Motor neuron (in vitro differentiated cells): ENCODE measurements around the gene ALDOB. TPM values are rescaled to one million over a fixed set of nuclear protein-coding genes. Genes with fewer than 3 reads are reported as not detected.
A peak's percentile ranks its signal among the peaks of the same experiment; 100 is the strongest.
"Not testable (repeated sequence)": the region's sequence is repeated elsewhere in the genome, so short reads cannot be mapped to it uniquely, and the experiment has no call there.

ENCODE experiments used
- ATAC-seq, 8 experiments: fragments of 200-7000 bp; cut with Tn5 transposase; replicated peaks in 6 of 8; 2 replicates each; pipeline ENCODE4 v1.8.0; 2021; ENCODE audit warnings: mild to moderate bottlenecking in 8 of 8, moderate library complexity in 8 of 8
- H3K27ac ChIP-seq, 2 donors: fragments of 250-450 bp; sonication (Bioruptor Pico); 2 replicates each; pipeline ENCODE4 v1.9.0; 2021; ENCODE audit warnings: antibody characterized with exemption in 2 of 2, mild to moderate bottlenecking in 2 of 2, moderate library complexity in 1 of 2
- H3K4me1 ChIP-seq, 2 donors: fragments of 250-450 bp; sonication (Bioruptor Pico); replicated peaks in 1 of 2; 2 replicates each; pipeline ENCODE4 v1.6.1; 2021; ENCODE audit warnings: antibody characterized with exemption in 2 of 2, mild to moderate bottlenecking in 2 of 2, moderate library complexity in 1 of 2
- H3K4me3 ChIP-seq, 5 donors: fragments of 250-450 bp; sonication (Bioruptor Pico); 2 replicates each; pipeline ENCODE4 v1.9.0; 2021; ENCODE audit warnings: antibody characterized with exemption in 5 of 5, mild to moderate bottlenecking in 5 of 5, moderate library complexity in 4 of 5
- WGBS, 10 experiments: fragments of 450-650 bp; shearing (Covaris generic); methylation state at CpG; one replicate each; pipeline ENCODE4 v1.0.0; 2022; 5-methylcytosine and 5-hydroxymethylcytosine counted together
- in situ Hi-C, 9 experiments: fragments of 400-800 bp; cut with MboI; loops; one replicate each; pipeline ENCODE4 v1.15.0; 2021; ENCODE audit warnings: low sequenced_read_pairs in 9 of 9, low pct_unique_long_range_greater_than_20kb in 2 of 9; ENCODE audit not compliant: unreplicated experiment in 9 of 9
- total RNA-seq, 8 experiments: library from RNA; unstranded; fragments of 300-600 nt; gene quantifications; 2 replicates each; pipeline versions ENCODE4 v1.2.3 to v1.2.4, GENCODE V29; 2022

ALDOB gene
- total RNA-seq, 8 experiments from 2014 or later = 0.18 to 1.0 (median 0.46) TPM; not detected in 1

DNA sequence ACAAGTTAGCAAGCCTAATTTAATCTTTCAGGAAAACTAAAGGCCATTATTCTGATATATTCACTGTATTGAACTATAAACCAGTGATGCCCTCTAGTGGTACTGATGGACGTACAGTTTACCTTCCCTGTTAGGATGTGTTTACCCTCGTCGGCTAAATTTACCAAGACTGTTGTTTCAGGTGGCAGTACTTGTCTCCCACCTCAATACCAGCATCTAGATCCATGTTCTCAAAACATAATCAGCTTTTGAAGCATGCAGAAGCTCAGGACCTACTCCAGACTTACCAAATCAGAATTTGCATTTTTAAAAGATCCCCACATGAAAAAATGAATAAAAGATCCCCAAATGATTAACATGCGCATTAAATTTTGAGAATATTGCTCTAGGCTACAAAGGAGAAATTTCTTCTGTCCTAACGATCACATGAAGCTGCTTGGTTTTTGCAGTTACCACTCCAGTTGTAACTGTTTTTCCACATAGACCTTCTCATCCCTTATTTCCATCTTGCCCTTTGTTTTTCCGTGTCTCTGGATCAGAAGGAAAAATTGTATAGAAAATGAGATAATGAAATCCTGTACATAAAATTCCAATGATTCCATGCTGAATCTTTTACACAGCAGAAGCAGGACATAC, 47.6 kb downstream of the ALDOB start:
- 64 to 100% (median 86%) methylated on average over 1 to 6 of the region's 6 CpGs for WGBS, 10 experiments
- peak in 3 of 8 experiments; percentile 56 to 78 (median 59) for ATAC-seq
- in situ Hi-C loops = no loop called here

DNA sequence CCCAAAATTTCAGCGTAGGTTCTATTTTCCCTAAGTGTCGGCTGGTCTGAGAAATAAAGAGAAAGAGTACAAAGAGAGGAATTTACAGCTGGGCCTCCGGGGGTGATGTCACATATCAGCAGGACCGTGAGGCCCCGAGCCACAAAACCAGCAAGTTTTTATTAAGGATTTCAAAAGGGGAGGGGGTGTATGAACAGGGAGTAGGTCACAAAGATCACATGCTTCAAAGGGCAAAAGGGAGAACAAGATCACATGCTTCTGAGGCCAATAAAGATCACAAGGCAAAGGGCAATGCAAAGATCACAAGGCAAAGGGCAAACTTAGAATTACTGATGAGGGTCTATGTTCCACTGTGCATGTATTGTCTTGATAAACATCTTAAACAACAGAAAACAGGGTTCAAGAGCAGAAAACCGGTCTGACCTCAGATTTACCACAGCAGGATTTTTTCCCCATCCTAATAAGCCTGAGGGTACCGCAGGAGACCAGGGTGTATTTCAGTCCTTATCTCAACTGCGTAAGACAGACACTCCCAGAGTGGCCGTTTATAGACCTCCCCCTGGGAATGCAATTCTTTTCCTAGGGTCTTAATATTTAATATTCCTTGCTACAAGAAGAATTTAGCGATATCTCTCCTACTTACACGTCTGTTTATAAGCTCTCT, 50.6 kb downstream of the ALDOB start, which contains the start of gene BAAT:
Gene BAAT, minus strand, starts transcription at position 134 of the 664 bp plus-strand sequence. CDS start 13,602 bp downstream, outside the sequence.
- ATAC-seq, H3K4me1 ChIP-seq, in situ Hi-C loops, H3K4me3 ChIP-seq, H3K27ac ChIP-seq: not testable (repeated sequence)
- 75 to 94% (median 90%) methylated on average over 4 to 10 of the region's 11 CpGs for WGBS, 10 experiments

More for the DNA sequence above, 47.6 kb downstream of the ALDOB start:
- Histone ChIP-seq H3K4me1 (no peaks in the 10 kb centered on the region), H3K27ac (no peak overlapping the region), H3K4me3 (no peak overlapping the region)

DNA sequence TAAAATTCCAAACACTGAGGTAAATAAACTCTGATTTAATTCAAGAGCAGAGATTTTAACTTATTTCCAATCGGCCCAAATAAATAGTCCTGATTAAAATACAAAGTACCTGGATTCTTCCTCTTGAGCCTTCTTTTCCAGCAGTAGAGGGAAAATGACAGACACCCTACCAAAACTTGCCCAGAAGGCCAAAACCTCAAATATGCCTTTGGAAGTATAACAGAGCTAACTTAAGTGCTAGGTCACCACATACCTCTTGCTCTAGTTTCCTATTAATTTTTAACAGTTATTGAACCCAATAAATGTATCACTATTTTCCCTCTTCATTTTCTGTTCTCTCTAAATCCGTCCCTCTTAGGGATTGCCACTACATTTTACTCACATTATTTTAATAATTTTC, 52.2 kb downstream of the ALDOB start:
- H3K4me3 ChIP-seq = no peak overlapping the region
- in situ Hi-C loops = no loop called here
- no peaks in the 10 kb centered on the region for H3K4me1 ChIP-seq
- H3K27ac ChIP-seq = no peak overlapping the region
- WGBS, 10 experiments = 83 to 100% (median 94%) methylated on average over 1 to 2 of the region's 2 CpGs; no CpG with 5 or more reads in 1 of the 10 experiments
- ATAC-seq = no peak

DNA sequence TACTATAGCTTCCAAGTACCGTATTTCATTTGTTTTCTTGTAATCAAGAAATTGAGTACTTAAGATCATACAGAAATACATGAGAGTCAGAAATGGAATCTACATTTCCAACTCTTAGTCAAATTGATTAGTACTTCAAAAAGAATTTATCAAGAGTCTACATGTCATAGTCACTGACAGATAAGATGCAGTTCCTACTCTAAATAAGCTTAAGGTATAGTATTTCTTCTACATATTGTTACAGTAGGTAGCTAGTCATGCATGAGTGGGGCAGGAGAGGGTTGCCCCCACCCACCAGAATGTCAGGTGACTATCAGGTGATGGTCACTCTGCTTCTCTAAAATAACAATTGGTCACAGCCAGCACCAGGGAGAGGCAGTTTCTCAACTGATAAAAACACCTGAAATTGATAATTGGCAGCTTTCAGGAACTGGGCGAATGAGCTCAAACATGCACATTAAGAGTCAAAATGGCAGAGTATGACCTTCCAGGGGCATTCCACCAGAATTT, 53.7 kb downstream of the ALDOB start:
- ATAC-seq = no peak
- Histone ChIP-seq H3K4me1 (no peaks in the 10 kb centered on the region), H3K4me3 (no peak overlapping the region), H3K27ac (no peak overlapping the region)
- 78 to 100% (median 94%) methylated on average over 1 to 2 of the region's 2 CpGs for WGBS, 10 experiments
- in situ Hi-C loops = no loop called here

DNA sequence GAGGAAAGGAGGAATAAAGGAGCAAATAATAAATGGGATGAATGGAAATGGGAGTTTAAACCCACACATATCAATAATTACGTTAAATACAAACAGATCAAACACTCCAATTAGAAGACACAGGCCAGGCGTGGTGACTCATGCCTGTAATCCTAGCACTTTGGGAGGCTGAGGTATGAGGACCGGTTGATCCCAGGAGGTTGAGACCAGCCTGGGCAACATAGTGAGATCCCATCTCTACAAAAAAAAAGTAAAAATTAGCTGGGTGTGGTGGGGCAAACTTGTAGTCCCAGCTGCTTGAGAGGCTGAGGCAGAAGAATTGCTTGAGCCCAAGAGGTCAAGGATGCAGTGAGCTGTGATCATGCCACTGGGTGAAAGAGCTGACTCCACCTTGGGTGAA, 54.5 kb downstream of the ALDOB start:
- in situ Hi-C loops = no loop called here
- ATAC-seq = no peak
- no peak overlapping the region for H3K27ac ChIP-seq

DNA sequence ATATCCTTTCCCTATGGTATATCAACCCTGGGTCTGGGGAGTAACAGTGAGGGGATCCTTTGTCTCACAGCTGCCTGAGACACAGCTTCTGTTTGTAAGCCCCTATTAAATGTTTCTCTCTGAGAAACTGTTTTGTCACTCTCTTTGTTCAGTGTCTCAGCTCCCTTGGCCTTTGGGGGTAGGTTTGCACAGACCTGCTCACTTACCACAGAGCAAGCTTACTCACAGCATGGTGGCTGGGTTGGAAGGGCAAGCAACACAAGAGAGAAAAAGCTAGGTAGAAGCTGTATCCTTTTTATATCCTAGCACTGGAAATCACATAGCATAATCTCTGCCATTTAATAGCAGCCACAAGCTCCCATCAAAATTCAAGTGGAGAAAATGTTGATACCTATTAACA, 55.3 kb downstream of the ALDOB start:
- Histone ChIP-seq H3K4me1 (no peaks in the 10 kb centered on the region), H3K27ac (no peak overlapping the region), H3K4me3 (no peak overlapping the region)
- in situ Hi-C loops = no loop called here
- ATAC-seq = no peak

More for the DNA sequence above, 54.5 kb downstream of the ALDOB start:
- no peak overlapping the region for H3K4me3 ChIP-seq
- no peaks in the 10 kb centered on the region for H3K4me1 ChIP-seq
- 64 to 100% (median 96%) methylated on average over 1 to 3 of the region's 3 CpGs; no CpG with 5 or more reads in 4 of the 10 experiments for WGBS, 10 experiments

DNA sequence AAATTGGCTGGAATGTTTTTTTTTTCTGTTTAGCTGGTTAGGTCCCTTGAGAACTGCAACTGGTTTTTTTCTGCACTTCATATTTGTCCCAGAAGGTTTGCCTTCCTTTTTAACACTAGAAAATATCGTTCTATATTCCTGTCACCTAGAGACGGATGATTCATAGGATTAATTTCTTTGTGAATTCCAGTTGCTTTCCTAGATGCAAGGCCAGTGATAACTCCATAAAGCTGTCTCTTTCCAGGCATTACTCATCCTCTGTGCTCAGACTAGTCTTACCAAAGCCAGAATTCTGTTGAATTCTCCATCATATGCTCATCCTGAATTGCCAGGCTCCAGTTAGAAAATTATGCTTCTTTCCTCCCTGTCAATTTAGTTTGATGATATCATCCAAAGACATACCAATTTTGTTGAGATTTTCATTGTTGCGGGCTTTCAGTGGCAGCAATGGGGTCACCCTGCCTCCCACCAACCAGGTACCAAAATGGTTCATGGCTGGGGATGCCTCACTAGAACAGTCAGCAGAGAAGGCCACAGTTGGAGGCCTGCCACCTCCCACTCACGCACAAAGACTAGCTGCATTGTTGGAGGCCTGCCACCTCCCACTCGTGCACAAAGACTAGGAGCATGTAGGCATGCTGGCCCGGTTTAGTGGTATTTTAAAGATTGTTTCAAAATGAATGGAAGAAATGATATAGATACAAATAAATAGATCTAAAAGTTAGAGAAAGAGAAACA, 59.3 kb downstream of the ALDOB start:
- WGBS, 10 experiments = 20 to 88% (median 66%) methylated on average over 1 to 5 of the region's 6 CpGs
- H3K27ac ChIP-seq = no peak overlapping the region
- peak in 5 of 8 experiments; percentile 90 to 97 (median 95) for ATAC-seq
- H3K4me3 ChIP-seq = no peak overlapping the region
- H3K4me1 ChIP-seq = no peaks in the 10 kb centered on the region
- in situ Hi-C loops = no loop called here

DNA sequence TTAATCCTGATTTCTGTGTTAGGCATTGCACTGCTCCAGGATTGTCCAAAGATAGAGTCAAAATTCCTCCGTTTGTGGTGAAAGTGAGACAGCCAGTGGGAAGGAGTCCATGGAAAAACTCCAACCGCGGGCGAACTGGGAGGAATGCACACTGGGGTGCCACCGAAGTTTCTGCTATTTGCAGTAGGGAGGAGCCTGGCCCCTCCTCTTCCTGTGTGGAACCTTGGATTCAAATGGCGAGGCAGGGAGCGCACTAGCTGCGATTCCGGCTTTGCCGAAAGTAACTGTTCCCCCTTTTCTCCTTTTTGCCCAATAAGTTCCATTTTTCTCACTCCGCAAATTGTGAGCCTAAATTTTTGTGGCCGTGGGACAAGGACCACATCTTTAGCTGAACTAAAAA, 60.0 kb downstream of the ALDOB start:
- no peak for ATAC-seq
- no peak overlapping the region for H3K4me3 ChIP-seq
- H3K27ac ChIP-seq = no peak overlapping the region
- in situ Hi-C loops = no loop called here
- WGBS, 10 experiments = 40 to 100% (median 91%) methylated on average over 1 to 12 of the region's 12 CpGs; no CpG with 5 or more reads in 2 of the 10 experiments
- H3K4me1 ChIP-seq = no peaks in the 10 kb centered on the region

DNA sequence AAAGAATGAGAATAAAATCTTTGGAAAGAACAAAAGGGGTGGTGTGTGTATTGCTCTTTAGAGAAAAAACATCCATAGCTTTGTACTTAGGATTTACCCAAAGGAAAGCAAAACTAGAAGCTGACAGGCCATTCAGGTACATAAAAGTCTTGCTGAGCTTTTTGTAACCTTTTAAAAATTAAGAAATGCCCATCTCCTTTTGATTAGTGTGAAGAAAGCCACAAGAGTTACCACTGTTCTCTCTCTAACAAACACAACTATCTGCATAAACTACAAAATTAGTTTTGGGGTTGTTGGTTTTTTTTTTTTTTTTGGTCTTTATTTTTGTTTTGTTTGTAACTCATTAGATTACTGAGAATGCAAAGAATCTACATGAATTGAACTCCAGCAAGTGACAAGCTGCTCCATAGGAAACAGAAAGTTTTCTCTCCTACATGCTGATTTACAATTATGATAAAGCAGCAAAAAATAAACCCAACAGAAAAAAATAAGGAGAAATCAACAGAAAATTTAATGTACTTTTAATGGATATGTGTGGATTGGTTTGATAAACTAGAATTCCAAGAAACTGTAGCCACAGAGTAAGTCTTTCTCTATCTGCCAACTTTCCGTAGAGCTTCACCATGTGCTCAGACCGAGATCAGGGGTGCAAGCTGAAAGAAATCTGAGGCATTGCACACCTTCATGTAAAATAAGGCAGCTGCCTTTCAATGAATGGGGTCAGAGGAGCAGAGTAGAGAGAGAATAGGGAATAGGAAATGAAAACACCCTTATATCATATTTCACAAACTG, 63.1 kb downstream of the ALDOB start:
- WGBS, 10 experiments = 29 to 100% (median 80%) methylated on average over 1 to 2 of the region's 2 CpGs; no CpG with 5 or more reads in 3 of the 10 experiments
- no peak overlapping the region for H3K4me3 ChIP-seq
- in situ Hi-C loops = no loop called here
- H3K27ac ChIP-seq = no peak overlapping the region
- H3K4me1 ChIP-seq = peaks cover 0 to 6% of the 10 kb centered on the region in 2 donors
- peak in 1 of 8 experiments; percentile 44 for ATAC-seq

DNA sequence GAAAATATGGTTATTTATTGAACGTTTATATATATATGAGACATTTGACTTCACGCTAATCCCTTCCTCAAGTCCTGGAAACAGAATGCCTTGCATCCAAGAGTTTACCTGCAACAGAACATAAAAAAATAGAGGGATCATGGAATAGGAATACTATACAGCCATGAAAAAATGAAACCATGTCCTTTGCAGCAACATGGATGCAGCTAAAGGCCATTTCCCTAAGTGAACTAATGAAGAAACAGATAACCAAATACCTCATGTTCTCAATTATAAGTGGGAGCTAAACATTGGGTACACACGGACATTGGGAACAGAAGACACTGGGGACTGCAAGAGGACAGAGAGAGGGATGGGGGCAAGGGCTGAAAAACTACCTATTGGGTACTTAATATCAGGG, 63.8 kb downstream of the ALDOB start:
- H3K4me3 ChIP-seq = no peak overlapping the region
- WGBS, 10 experiments = 50 to 100% (median 85%) methylated on average over 1 to 3 of the region's 3 CpGs
- no peak for ATAC-seq
- in situ Hi-C loops = no loop called here
- no peak overlapping the region for H3K27ac ChIP-seq
- H3K4me1 ChIP-seq = peaks cover 0 to 8% of the 10 kb centered on the region in 2 donors
